LNCaP clone FGC (cell line): Measurements from ENCODE around the gene SPON1.
"Not testable (repeated sequence)": the region's sequence is repeated elsewhere in the genome, so short reads cannot be mapped to it uniquely, and the experiment has no call there.

Source experiments
- DNase-seq: peaks from one replicate; pipeline ENCODE4 v3.0.0-alpha.2; 2011; ENCODE audit warnings: low read depth
- H3K4me3 ChIP-seq: 2 replicates; pipeline ENCODE4 v1.5.1; 2011; ENCODE audit warnings: mild to moderate bottlenecking, low read depth, low read length, control low read depth
- CTCF ChIP-seq: IDR thresholded peaks from 2 replicates; pipeline ENCODE4 v1.5.1; 2012; ENCODE audit warnings: mild to moderate bottlenecking; ENCODE audit not compliant: control insufficient read depth, insufficient read depth; ENCODE audit errors: extremely low read depth

The SPON1 gene

DNA sequence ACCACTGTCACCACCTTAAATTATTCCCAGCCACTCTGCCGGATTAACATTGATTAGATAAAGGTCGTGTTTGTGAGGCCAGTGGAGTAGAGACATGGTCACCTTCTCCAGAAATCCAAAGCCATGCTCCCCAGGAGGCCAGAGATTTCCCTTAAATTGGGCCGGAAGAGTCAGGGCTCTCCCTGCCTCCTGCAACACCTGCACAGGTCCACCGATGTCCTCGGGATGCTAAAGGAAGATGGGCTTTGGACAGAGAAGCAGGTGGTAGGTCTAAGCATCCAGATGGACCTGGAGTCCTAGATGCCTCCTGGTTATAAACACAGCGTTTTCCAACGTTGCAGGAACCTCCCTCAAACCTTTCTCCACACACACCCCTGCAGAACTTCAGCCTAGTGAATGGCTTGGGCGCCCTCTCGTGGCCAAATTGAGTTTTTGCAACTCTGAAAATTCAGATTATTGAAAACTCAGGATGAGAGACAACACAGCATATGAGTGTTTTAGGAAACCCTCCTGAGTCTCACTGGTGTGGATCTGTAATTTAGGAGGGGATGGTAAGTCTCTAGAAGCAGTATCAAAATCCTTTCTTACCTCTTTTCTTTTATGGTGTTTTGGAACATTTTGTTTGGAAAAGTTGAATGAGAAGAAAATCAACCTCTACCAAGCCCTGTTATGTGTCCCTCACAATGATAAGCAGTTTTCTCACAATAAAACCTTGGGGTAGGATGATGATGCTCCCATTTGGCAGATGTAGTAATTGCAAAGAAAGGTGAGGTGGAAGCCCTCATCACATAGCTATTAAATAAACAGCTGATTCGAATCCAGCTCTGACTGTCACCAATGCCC lies 286.8 kb downstream of the SPON1 start:
- peak; percentile 13 for DNase-seq
- TF ChIP-seq CTCF: peak; percentile 85
- no peak overlapping the region for H3K4me3 ChIP-seq

DNA sequence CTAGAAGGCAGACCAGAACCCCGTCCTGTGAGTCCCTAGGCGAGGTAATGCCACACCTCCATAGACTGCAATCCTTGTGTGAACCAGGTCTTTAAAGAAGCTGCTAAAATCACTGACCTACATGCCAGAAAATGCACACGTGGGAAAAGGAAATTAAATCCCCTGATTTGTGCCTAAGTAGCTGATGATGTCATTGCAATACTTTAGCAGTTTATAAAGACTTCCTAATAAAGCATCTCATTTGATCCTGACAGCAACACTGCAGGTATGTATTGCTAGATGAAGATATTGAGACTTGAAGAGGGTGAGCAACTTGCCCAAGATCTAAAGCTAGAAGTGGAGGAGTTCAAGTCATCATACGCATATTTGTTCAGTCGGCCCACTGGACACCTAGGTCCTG lies 289.2 kb downstream of the SPON1 start:
- H3K4me3 ChIP-seq: no peak overlapping the region
- TF ChIP-seq CTCF: no peak

DNA sequence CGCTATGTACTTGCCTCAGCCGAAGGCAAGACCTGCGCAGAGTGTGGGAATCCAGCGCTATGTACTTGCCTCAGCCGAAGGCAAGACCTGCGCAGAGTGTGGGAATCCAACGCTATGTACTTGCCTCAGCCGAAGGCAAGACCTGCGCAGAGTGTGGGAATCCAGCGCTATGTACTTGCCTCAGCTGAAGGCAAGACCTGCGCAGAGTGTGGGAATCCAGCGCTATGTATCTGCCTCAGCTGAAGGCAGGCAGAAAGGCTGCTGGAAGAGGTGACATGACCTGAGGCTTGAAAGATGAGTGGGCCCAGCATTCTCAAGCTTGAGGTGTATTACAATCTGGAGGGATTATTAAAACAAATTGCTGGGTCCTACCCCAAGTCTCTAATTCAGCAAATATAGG lies 290.0 kb downstream of the SPON1 start:
- H3K4me3 ChIP-seq, DNase-seq: not testable (repeated sequence)

More for the DNA sequence above, 289.2 kb downstream of the SPON1 start:
- no peak for DNase-seq

GRCh38 chr11:14253421-14253820 lies 290.9 kb downstream of the SPON1 start:
- H3K4me3 ChIP-seq: no peak overlapping the region
- DNase-seq: no peak
- TF ChIP-seq CTCF: 0 out of 2 replicates have a peak, but pooled peaks have one; percentile 7

DNA sequence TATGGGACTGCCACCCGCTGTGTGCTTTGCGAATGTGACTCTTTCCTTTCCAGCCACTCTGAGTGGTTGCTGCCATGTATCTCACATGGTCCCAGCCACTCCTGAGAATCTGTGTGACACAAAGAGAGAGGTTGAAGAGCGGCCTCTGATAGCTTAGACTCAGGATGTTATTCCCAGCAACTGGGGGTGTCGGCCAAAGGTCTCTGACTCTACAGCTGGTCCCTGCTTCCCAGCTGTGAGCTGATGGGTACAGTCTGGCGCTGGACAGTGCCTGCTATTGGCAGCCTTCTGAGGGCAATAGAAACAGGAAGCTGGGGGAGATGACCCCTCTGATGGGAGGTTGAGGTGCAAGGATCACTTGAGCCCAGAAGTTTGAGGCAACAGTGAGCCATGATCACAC lies 291.3 kb downstream of the SPON1 start:
- no peak for DNase-seq
- H3K4me3 ChIP-seq: no peak overlapping the region
- no peak for TF ChIP-seq CTCF

DNA sequence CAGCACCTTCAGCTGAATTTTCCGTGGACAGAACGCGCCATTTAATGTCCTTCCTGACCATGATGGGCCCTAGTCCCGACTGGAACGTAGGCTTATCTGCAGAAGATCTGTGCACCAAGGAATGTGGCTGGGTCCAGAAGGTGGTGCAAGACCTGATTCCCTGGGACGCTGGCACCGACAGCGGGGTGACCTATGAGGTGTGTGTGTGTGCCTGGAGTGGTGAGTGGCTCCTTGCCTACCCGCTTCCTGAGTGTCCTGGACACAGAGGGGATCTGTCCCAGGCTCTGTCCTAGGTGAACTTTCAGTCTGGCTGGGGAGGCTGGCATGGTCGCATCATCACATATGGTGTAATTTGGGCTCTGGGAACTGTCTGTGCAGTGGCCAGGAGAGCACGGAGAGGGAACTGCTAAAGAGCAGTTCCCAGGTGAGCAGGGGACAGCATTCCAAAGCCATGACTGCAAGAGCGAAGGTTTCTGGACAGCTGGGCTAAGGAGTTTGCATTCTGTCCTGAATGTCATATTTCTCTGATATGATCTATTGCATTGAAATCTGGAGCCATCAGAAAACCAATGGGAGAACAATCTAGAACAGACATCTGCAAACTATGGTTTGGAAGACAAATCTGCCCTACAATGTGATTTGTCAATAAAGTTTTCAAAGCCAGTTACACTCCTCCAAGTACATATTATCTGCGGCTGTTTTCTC lies 292.2 kb downstream of the SPON1 start:
- H3K4me3 ChIP-seq: no peak overlapping the region
- DNase-seq: no peak
- TF ChIP-seq CTCF: no peak

DNA sequence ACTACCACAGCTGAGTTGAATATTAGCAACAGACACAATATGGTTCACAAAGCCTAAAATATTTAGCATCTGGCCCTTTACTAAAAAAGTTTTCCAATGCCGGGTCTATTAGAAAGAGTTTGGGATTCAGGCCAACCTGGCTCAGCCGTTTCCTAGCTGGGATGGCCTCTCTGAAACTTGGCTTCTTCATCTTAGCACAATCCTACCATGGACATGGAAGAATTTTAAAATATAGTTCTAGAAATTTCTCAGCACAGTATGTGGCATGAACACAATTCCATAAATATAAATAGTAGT lies 292.7 kb downstream of the SPON1 start:
- DNase-seq: no peak
- H3K4me3 ChIP-seq: no peak overlapping the region
- no peak for TF ChIP-seq CTCF
